Fibroblast of gingiva (primary cell): ENCODE results near the gene FGF22.

ENCODE experiments used
- DNase-seq: peaks from one replicate; pipeline ENCODE4 v3.0.0-alpha.2; 2011; ENCODE audit warnings: low read depth

FGF22 gene

GRCh38 chr19:643736-644135, 4.1 kb downstream of the FGF22 start:
- DNase-seq: no peak

DNA sequence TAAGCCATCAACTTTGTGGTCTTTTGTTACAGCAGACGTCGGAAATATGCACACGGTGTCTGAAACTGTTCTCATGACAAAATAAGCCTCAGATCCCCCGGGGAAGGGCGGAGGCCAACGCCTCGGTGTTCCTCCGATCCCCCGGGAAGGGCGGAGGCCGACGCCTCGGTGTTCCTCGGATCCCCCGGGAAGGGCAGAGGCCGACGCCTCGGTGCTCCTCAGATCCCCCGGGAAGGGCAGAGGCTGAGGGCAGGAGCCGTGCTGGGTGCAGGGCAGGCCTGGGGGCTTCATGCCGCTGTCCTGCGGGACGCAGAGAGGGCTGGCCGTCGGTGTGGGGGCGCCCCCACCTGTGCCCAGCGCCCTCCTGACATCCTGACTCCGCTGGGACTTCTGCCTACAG, 4.7 kb downstream of the FGF22 start:
- DNase-seq: no peak

DNA sequence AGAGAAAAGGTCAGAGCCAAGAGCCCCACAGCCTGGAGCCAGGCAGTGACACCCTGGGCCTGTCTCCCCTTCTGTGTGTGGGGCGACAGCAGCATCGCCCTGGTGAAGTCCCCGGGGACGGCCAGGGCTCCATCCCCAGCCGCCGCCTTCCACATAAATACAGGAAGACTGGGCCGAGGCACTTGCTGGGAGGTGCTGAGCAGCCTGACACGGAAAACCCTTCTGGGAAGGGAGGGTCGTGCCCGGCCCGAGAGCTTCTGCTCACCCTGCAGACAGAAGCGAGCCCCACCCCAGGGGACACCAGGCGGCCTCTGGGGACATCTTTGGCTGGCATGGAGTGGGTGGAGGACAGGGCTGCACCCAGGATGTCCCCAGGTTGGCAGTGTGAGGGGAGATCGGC, 5.1 kb downstream of the FGF22 start:
- DNase-seq: no peak

DNA sequence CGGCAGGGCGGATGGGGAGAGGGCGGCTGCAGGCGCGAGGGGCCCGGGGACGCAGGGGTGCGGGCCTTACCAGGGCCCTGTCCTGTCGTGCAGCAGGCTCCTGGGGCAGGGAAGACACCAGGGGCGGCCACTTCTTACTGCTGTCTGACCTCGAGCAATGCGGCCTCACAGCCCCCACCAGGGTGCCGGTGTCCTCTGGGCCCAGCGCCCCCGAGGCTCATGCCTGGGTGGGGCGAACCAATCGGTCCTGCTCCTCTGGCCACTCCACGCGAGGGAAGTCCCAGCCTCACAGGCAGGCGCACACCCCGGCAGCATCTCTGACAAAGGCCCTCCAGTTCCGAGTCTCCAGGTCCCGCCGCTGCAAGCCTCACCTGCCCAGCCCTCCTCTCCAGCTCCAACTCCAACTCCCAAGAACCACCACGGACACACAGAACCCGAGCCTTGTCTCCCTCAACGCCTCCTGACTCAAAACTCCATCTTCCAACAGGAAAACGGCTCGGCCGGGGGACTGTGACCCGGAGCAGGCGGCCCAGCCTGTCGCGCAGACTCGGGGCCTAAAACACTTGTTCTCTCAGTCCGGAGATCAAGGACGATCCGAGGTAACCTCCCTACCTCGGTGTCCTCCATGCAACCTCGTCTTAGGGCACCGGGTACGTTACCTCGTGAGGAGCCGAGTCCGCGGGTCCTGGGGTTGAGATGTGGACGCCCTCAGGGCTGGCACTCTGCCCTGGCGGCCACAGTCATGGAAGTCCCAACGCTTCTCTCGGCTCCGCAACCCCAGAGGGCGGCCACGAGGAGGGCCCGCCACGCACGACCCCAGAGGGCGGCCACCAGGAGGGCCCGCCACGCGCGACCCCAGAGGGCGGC, 6.5 kb downstream of the FGF22 start:
- no peak for DNase-seq

DNA sequence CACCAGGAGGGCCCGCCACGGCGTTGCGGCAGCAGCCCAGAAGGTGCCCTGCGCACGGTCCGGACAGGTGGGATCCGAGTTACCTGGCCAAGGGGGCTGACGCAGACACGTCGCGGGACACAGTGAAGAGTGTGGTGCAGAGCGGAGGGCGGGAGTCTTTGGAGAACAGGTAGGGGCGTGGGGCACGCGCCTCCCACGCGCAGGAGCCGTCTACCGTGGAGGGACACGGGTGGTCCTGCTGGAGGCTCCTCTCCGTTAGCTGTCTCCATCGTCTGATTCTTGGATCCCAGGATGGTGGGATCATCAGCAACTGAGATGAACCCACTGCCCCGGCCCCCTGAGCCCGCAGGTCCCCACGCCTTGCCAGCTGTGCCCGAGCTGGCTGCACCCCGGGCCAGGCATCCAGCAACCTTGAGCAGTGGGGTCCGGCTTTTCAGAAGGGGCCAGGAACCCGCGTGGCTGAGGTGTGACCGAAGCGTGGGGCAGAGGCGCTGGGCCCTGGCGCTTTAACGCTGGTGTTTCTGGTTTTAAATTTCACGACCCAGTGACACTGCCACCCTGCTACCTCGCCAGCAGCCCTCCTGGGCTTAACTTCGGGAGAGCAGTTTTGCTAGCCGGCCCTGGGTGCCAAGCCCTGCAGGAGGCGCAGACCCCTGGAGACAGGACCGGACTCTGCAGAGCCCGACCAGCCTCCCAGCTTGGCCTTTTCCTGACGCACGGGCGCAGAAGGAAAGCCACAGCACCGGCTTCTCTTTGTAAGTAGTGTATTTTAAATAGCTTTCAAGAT, 7.3 kb downstream of the FGF22 start:
- no peak for DNase-seq

DNA sequence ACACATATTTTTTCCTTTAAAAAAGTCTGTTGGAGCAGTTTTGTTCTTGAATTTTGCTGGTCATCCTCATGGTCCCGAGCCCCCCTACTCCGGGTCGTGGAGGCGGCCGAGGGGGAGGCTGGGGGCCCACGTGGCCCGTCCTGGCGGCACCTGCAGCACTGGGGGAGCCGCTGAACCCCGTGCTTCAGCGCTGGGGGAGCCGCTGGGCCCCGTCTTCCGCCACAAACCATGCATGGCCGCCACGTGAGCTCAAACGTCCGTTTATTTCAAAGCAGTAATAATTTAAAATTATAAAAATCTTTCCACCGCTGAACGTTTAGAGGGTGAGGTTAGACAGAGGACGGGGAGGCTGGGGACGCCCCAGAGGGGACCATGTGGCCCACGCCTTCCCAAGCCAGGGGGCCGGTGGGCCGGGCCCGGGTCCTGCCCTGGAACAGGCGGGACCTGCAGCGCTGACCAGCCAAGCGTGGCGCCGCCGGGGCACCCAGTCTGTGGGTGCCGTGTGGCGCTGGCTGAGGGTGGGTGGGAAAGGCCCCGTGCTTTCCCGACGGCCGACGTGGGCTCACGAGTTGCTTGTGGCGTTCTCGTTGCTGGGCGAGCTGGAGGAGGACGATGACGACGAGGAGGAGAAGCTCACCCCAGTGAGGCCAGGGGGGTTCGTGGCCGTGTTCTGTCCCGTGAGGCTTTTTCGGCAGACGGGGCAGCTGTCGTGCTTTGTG, 8.0 kb downstream of the FGF22 start:
- DNase-seq: no peak

- no peak for DNase-seq
Measured at GRCh38 chr19:648305-648704, 8.6 kb downstream of the FGF22 start.

DNA sequence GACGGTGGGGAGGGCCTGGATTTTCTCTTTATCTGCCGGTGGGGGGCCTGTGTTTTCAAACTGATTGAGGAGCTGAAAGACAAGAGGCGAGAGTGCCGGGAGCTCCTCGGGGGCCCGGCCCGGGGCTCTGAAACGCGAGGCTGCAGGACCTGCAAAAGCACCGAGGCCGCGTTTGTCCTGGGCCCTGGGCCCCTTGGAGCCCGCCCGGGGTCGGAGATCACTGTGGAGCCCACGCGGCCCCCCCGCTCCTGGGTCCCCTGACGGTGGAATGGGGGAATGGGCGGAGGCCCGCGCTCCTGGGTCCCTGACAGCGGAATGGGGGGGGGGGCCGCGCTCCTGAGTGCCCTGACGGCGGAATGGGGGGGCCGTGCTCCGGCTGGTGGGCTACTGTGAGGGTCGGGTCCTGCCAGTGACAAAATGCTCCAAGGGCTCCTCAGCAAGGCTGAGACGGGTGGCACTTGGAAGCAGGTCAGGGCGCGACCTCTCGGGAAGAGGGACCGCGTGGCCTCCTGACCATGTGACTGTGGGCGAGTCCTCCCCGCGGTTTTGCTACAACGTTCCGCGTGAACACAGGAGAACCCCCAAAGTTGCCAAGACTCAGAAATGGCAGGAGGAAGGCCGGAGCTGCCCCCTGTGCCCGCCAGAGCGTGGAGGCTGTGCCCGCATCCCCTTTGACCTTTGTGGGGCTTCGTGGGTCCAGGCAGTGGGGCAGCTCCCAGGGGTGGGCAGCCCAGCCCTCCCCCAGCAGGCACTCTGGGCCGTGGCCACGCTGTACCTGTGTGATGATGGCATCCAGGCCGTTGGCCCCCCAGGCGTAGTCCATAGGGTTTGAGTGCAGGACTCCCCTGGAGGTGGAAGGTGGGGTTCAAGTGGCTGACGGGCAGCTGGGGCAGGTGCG, 9.5 kb downstream of the FGF22 start:
- no peak for DNase-seq

DNA sequence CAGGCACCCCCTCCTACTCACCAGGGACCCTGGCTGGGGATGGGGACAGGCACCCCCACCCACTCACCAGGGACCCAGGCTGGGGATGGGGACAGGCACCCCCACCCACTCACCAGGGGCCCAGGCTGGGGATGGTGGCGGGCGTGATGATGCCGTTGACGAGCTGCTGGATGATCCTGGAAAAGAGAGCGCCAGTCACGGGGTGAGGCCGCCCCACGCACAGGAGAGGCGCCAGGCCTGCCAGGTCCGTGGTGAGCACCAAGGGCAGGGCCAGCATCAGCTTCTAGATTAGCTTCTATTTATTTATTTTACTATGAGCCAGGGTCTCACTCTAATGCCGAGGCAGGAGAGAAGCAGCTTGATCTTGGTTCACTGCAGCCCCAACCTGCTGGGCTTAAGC, 10.4 kb downstream of the FGF22 start:
- no peak for DNase-seq

DNA sequence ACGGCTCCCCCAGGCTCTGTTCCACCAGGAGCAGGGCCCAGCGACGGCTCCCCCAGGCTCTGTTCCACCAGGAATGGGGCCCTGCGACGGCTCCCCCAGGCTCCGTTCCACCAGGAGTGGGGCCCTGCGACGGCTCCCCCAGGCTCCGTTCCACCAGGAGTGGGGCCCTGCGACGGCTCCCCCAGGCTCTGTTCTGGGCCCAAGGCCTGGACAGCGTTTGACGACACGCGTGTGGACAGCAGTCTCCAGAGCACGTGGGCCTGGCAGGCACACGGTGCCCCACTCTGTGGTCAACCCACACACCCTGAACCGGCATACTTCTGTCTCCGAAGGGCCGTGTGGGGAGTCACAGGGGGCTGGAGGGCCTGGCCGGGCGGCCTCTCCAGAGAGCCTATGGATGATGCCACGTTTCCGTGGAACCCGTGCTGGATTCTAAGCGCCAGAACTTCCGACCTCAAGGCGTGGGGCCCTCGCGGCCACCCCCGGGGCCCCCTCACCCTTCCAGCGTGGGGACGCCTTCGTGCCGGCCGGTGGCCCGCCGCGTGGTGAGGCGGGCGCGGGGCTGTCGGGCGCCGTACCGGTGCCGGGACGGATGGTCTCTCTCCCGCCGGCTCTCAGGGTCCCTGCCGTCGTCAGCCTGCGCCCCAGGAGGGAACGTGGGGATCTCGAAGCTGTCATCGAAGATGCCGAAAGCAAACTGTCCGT, 11.6 kb downstream of the FGF22 start:
- DNase-seq: no peak

DNA sequence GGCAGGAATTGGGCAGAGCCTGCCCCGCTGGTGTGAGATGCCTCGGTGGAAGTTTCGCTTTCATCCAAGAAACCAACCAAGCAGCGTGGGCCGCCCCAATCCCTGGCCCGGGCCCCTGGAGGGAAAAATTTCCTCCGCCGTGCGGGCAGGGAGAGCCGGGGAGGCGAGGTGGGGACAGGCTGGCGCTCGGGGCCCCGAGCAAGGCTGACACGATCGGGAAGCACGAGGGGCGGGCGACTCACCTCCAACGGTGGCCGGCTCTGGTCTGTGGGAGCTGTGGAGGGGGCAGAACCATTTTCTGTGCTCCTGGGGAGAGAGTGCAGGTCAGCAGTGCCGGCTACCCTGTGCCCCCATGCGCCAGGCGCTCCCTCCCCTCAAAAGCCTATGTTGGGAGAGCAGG, 12.3 kb downstream of the FGF22 start:
- DNase-seq: no peak

GRCh38 chr19:652467-653389, 13.0 kb downstream of the FGF22 start:
- DNase-seq: no peak

GRCh38 chr19:653425-653824, 13.7 kb downstream of the FGF22 start:
- DNase-seq: no peak

DNA sequence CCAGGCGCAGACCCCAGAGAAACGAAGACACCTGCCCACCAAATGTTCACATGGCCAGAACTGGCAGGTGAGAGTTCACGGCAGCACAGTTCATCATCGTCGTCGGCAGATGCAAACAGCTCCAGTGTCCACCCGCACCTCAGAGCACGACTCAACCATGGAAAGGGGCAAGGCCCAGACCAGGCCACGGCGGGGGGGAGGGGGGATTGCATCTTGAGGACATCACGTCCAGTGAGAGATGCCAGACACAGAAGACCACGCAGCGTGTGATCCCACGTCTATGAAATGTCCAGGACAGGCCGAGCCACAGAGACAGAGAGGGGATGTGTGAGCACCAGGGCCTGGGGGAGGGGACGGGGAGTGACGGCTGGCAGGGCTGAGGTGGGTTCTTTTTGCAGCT, 16.0 kb downstream of the FGF22 start:
- DNase-seq: no peak

- DNase-seq: no peak
Measured at GRCh38 chr19:656751-657559, 17.3 kb downstream of the FGF22 start.

GRCh38 chr19:657611-658010, 17.9 kb downstream of the FGF22 start:
- no peak for DNase-seq

- DNase-seq: no peak
Measured at GRCh38 chr19:658059-658839, 18.6 kb downstream of the FGF22 start.
